Prostate gland (tissue), 2 donors: ENCODE results near the gene FARS2.

ENCODE experiments used
- POLR2A ChIP-seq: fragments of 450-650 bp; IDR thresholded peaks from one replicate; pipeline ENCODE4 v1.6.1; 2016; ENCODE audit warnings: antibody characterized with exemption, mild to moderate bottlenecking
- TF ChIP-seq, protein P1 (sequence below), 4 experiments: fragments of 200-600 bp in 2 of 4; fragments of 450-650 bp in 2 of 4; sonication (generic) in 2 of 4; IDR thresholded peaks; 1 replicate in 3 of 4; 2 replicates in 1 of 4; pipeline ENCODE4 v1.5.1; 2016 to 2019; ENCODE audit warnings: antibody characterized with exemption in 4 of 4, mild to moderate bottlenecking in 2 of 4, moderate library complexity in 2 of 4

DNA sequence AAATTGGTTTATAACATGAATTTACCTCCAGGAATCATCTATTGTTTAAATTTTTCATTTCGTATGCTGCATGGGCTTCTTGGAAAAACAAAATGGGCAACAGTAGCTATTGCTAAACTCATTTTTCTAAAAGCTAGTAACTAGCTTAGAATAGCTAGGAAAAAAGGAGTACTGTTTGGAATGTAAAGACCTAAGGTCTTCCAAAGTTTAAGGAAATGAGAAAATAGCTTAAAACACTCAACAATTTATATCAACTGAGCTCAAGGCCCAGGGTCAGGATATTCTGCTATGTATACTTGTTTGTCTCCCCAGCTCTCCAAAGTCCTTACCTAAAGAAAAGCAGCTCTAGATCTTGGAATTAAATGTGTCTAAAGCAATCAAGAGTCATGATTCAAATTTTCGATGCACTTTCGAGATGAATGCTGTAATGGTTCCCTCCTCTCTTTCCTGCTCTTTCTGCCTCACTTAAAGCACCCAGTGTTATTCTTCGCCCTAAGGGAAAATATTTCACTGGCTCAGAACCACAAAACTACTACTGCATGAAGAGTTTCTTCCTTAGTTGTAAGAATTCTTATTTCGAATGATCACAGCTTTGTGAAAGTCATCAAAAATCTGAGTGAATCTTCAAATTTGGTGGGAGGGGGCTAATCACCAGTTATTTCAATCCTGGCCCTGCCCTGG is 42.2 kb upstream of the FARS2 start:
- TF ChIP-seq POLR2A, result no peak
- TF ChIP-seq, protein P1, sequence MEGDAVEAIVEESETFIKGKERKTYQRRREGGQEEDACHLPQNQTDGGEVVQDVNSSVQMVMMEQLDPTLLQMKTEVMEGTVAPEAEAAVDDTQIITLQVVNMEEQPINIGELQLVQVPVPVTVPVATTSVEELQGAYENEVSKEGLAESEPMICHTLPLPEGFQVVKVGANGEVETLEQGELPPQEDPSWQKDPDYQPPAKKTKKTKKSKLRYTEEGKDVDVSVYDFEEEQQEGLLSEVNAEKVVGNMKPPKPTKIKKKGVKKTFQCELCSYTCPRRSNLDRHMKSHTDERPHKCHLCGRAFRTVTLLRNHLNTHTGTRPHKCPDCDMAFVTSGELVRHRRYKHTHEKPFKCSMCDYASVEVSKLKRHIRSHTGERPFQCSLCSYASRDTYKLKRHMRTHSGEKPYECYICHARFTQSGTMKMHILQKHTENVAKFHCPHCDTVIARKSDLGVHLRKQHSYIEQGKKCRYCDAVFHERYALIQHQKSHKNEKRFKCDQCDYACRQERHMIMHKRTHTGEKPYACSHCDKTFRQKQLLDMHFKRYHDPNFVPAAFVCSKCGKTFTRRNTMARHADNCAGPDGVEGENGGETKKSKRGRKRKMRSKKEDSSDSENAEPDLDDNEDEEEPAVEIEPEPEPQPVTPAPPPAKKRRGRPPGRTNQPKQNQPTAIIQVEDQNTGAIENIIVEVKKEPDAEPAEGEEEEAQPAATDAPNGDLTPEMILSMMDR (IDR thresholded peaks at IDR 0.05), result no peak
